H9 (cell line): ENCODE data around the gene HSPE1. TPM values are rescaled to one million over a fixed set of nuclear protein-coding genes. Genes with fewer than 3 reads are reported as not detected.

ENCODE experiments used
- DNase-seq: peaks from one replicate; pipeline ENCODE4 v3.0.0-alpha.2; 2017
- H2AFZ ChIP-seq: one replicate; pipeline ENCODE4 v1.6.1; 2013; ENCODE audit warnings: mild to moderate bottlenecking, low read length, control low read depth, moderate library complexity
- H2AK5ac ChIP-seq: 2 replicates; pipeline ENCODE4 v1.6.1; 2013; ENCODE audit warnings: low read length, control low read depth, mixed read lengths; ENCODE audit not compliant: insufficient read length
- H2BK120ac ChIP-seq: one replicate; pipeline ENCODE4 v1.6.1; 2013; ENCODE audit warnings: low read depth, mild to moderate bottlenecking, low read length, control low read depth, inconsistent platforms; ENCODE audit not compliant: poor library complexity, severe bottlenecking
- H2BK12ac ChIP-seq: 2 replicates; pipeline ENCODE4 v1.6.1; 2013; ENCODE audit warnings: low read length, control low read depth, mixed read lengths, low read depth; ENCODE audit not compliant: insufficient read length
- H2BK15ac ChIP-seq: 2 replicates; pipeline ENCODE4 v1.6.1; 2013; ENCODE audit warnings: low read depth, low read length, control low read depth
- H2BK20ac ChIP-seq: one replicate; pipeline ENCODE4 v1.6.1; 2013; ENCODE audit warnings: low read depth, mild to moderate bottlenecking, low read length, control low read depth, inconsistent platforms; ENCODE audit not compliant: poor library complexity, severe bottlenecking
- H2BK5ac ChIP-seq: 2 replicates; pipeline ENCODE4 v1.6.1; 2013; ENCODE audit warnings: low read length, control low read depth, mixed read lengths; ENCODE audit not compliant: insufficient read length
- H3K14ac ChIP-seq: 2 replicates; pipeline ENCODE4 v1.6.1; 2013; ENCODE audit warnings: low read length, control low read depth; ENCODE audit not compliant: insufficient read depth
- H3K18ac ChIP-seq: 2 replicates; pipeline ENCODE4 v1.6.1; 2013; ENCODE audit warnings: low read depth, mild to moderate bottlenecking, mixed read lengths, low read length, control low read depth; ENCODE audit not compliant: insufficient read length
- H3K23ac ChIP-seq: 2 replicates; pipeline ENCODE4 v1.6.1; 2013; ENCODE audit warnings: low read length, control low read depth, mixed read lengths, low read depth; ENCODE audit not compliant: insufficient read length
- H3K23me2 ChIP-seq: 2 replicates; pipeline ENCODE4 v1.6.1; 2013; ENCODE audit warnings: low read depth, mild to moderate bottlenecking, mixed read lengths, low read length, control low read depth; ENCODE audit not compliant: insufficient read length, poor library complexity, severe bottlenecking
- H3K27ac ChIP-seq: 2 replicates; pipeline ENCODE4 v1.5.1; 2013; ENCODE audit warnings: low read length, control low read depth, mixed read lengths, low read depth; ENCODE audit not compliant: insufficient read length
- H3K27me3 ChIP-seq: 2 replicates; pipeline ENCODE4 v1.6.1; 2013; ENCODE audit warnings: low read length, control low read depth, inconsistent platforms; ENCODE audit not compliant: insufficient read depth
- H3K4ac ChIP-seq: 2 replicates; pipeline ENCODE4 v1.6.1; 2013; ENCODE audit warnings: low read depth, mild to moderate bottlenecking, control low read depth, inconsistent platforms, low read length, moderate library complexity
- H3K4me1 ChIP-seq: 2 replicates; pipeline ENCODE4 v1.6.1; 2013; ENCODE audit warnings: low read length, control low read depth, inconsistent platforms; ENCODE audit not compliant: insufficient read depth
- H3K4me2 ChIP-seq: 2 replicates; pipeline ENCODE4 v1.6.1; 2013; ENCODE audit warnings: low read length, control low read depth, mixed read lengths; ENCODE audit not compliant: insufficient read length, insufficient read depth
- H3K56ac ChIP-seq: 2 replicates; pipeline ENCODE4 v1.6.1; 2013; ENCODE audit warnings: low read depth, mild to moderate bottlenecking, mixed read lengths, low read length, control low read depth; ENCODE audit not compliant: insufficient read length
- H3K79me1 ChIP-seq: 2 replicates; pipeline ENCODE4 v1.6.1; 2013; ENCODE audit warnings: low read depth, mild to moderate bottlenecking, moderate library complexity, low read length, control low read depth, inconsistent platforms; ENCODE audit not compliant: insufficient read depth, poor library complexity, severe bottlenecking
- H3K79me2 ChIP-seq: 2 replicates; pipeline ENCODE4 v1.6.1; 2013; ENCODE audit warnings: low read length, control low read depth, inconsistent platforms; ENCODE audit not compliant: insufficient read depth
- H3K9ac ChIP-seq: 2 replicates; pipeline ENCODE4 v1.6.1; 2013; ENCODE audit warnings: low read length, control low read depth, mixed read lengths; ENCODE audit not compliant: insufficient read length; ENCODE audit errors: extremely low read depth
- H3K9me3 ChIP-seq: one replicate; pipeline ENCODE4 v1.6.1; 2013; ENCODE audit warnings: low read depth, low read length, inconsistent platforms; ENCODE audit not compliant: control insufficient read depth
- H3T11ph ChIP-seq: one replicate; pipeline ENCODE4 v1.6.1; 2013; ENCODE audit warnings: mild to moderate bottlenecking, low read length, control low read depth, inconsistent platforms
- H4K20me1 ChIP-seq: one replicate; pipeline ENCODE4 v1.6.1; 2013; ENCODE audit not compliant: control insufficient read depth, insufficient read length, insufficient read depth
- H4K5ac ChIP-seq: 2 replicates; pipeline ENCODE4 v1.6.1; 2013; ENCODE audit warnings: low read depth, mild to moderate bottlenecking, mixed read lengths, low read length, control low read depth; ENCODE audit not compliant: insufficient read length
- H4K8ac ChIP-seq: replicated peaks from 2 replicates; pipeline ENCODE4 v1.6.1; 2013; ENCODE audit warnings: low read length, control low read depth, mixed read lengths, low read depth; ENCODE audit not compliant: insufficient read length
- H4K91ac ChIP-seq: 2 replicates; pipeline ENCODE4 v1.6.1; 2013; ENCODE audit warnings: low read depth, mild to moderate bottlenecking, moderate library complexity, mixed read lengths, low read length, control low read depth; ENCODE audit not compliant: insufficient read length
- H3K27ac Mint-ChIP-seq, 3 experiments: 2 replicates in 2 of 3; 3 replicates in 1 of 3; pipeline ENCODE4 v1.8.0; 2020 to 2021; ENCODE audit warnings: mixed read lengths in 3 of 3, mild to moderate bottlenecking in 1 of 3, moderate library complexity in 1 of 3
- H3K27me3 Mint-ChIP-seq: 2 replicates; pipeline ENCODE4 v1.8.0; 2021; ENCODE audit warnings: low read depth, mild to moderate bottlenecking, moderate library complexity, mixed read lengths
- H3K36me3 Mint-ChIP-seq, 3 experiments: 2 replicates in 2 of 3; 3 replicates in 1 of 3; pipeline ENCODE4 v1.8.0; 2020 to 2021; ENCODE audit warnings: low read depth in 3 of 3, mixed read lengths in 3 of 3; ENCODE audit not compliant: insufficient read depth in 1 of 3
- H3K4me1 Mint-ChIP-seq, 2 experiments: 2 replicates each; pipeline ENCODE4 v1.8.0; 2020; ENCODE audit warnings: mixed read lengths in 2 of 2
- H3K4me3 Mint-ChIP-seq, 2 experiments: 2 replicates in 1 of 2; 3 replicates in 1 of 2; pipeline ENCODE4 v1.8.0; 2020 to 2021; ENCODE audit warnings: mild to moderate bottlenecking in 2 of 2, mixed read lengths in 2 of 2, moderate library complexity in 1 of 2
- H3K9me3 Mint-ChIP-seq, 2 experiments: 2 replicates in 1 of 2; 3 replicates in 1 of 2; pipeline ENCODE4 v1.8.0; 2020; ENCODE audit warnings: mild to moderate bottlenecking in 2 of 2, mixed read lengths in 2 of 2, moderate library complexity in 1 of 2
- WGBS: extraction: QIAGEN DNeasy Blood & Tissue Kit; methylation state at CpG from one replicate; pipeline ENCODE4 v1.1.7; 2013; ENCODE audit warnings: missing lambda C conversion rate, low lambda C conversion rate, mixed read lengths; ENCODE audit not compliant: insufficient read length; ENCODE audit errors: extremely low coverage; 5-methylcytosine and 5-hydroxymethylcytosine counted together
- total RNA-seq: library from RNA; stranded (reverse); gene quantifications from 2 replicates; pipeline ENCODE4 v1.2.1, GENCODE V29; 2021
- TF ChIP-seq, protein P1 (sequence below): fragments of 200-600 bp; sonication (generic); conservative IDR thresholded peaks from 3 replicates; pipeline ENCODE4 v1.8.0; 2021; ENCODE audit warnings: antibody characterized with exemption, mild to moderate bottlenecking

Gene HSPE1
- total RNA-seq, 1 experiment from 2014 or later = 347 TPM

DNA sequence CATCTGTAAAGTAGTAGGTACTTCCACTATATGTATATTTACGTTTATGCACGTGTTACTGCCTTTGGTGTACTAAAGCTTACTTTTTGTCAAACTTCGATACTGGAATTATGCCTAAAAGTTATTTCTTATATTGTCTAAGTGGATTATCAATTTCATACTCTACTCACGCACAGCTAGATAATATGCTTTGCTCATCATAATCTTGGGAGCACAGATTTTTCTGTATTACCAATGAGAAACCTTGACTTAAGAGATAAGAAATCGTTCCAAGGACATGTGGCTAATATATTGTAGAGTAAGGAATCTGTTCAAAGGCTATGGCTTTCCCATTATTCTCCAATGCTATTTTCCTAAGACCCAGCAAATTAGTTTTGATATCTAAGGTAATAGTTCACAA is 6.5 kb downstream of the HSPE1 start:
- Histone ChIP-seq H2AK5ac (no peak overlapping the region), H3K18ac (no peak overlapping the region), H3K27me3 (no peaks in the 10 kb centered on the region), H2BK12ac (no peak overlapping the region), H3K4ac (no peak overlapping the region), H4K5ac (no peak overlapping the region), H3K23ac (no peak overlapping the region), H3K27ac (no peak overlapping the region), H3K79me1 (no peaks in the 10 kb centered on the region), H3K4me1 (no peaks in the 10 kb centered on the region; the same call in 1 of the 2 replicates), H3K4me2 (no peak overlapping the region), H4K8ac (no peak overlapping the region), H2BK120ac (no peak overlapping the region), H2BK15ac (no peak overlapping the region), H3K9me3 (no peaks in the 10 kb centered on the region), H4K20me1 (no peaks in the 10 kb centered on the region), H3K79me2 (peaks cover 5% of the 10 kb centered on the region; the same call in 1 of the 2 replicates), H4K91ac (no peak overlapping the region), H3K23me2 (no peaks in the 10 kb centered on the region), H3K9ac (no peak overlapping the region), H2BK5ac (no peak overlapping the region), H2AFZ (no peak overlapping the region), H2BK20ac (no peak overlapping the region), H3T11ph (no peak overlapping the region), H3K14ac (no peak overlapping the region), H3K56ac (no peak overlapping the region)
- no CpG with 5 or more reads among the region's 5 CpGs for WGBS
- Mint-ChIP-seq H3K27me3 (no peaks in the 10 kb centered on the region), H3K36me3 (peaks cover 18 to 39% (median 32%) of the 10 kb centered on the region in 3 experiments; a peak in 6 of 7 replicates), H3K4me3 (no peak overlapping the region), H3K9me3 (no peaks in the 10 kb centered on the region), H3K4me1 (peaks cover 7 to 10% of the 10 kb centered on the region in 2 experiments), H3K27ac (no peak overlapping the region)
- TF ChIP-seq, protein P1, sequence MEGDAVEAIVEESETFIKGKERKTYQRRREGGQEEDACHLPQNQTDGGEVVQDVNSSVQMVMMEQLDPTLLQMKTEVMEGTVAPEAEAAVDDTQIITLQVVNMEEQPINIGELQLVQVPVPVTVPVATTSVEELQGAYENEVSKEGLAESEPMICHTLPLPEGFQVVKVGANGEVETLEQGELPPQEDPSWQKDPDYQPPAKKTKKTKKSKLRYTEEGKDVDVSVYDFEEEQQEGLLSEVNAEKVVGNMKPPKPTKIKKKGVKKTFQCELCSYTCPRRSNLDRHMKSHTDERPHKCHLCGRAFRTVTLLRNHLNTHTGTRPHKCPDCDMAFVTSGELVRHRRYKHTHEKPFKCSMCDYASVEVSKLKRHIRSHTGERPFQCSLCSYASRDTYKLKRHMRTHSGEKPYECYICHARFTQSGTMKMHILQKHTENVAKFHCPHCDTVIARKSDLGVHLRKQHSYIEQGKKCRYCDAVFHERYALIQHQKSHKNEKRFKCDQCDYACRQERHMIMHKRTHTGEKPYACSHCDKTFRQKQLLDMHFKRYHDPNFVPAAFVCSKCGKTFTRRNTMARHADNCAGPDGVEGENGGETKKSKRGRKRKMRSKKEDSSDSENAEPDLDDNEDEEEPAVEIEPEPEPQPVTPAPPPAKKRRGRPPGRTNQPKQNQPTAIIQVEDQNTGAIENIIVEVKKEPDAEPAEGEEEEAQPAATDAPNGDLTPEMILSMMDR = no peak
- DNase-seq = no peak
